COR-L47 (cell line): ENCODE results near the gene LPO.

ENCODE experiments used
- DNase-seq: peaks from one replicate; lab custom pipeline; 2025; lab: John Stamatoyannopoulos, UW

LPO gene

GRCh38 chr17:58229384-58229783 lies 9.0 kb upstream of the LPO start:
- no peak for DNase-seq

- no peak for DNase-seq
Measured at GRCh38 chr17:58229881-58230280, 8.5 kb upstream of the LPO start.

GRCh38 chr17:58231641-58232040 lies 6.7 kb upstream of the LPO start:
- no peak for DNase-seq

GRCh38 chr17:58232707-58233156 lies 5.7 kb upstream of the LPO start:
- DNase-seq: no peak

- no peak for DNase-seq
Measured at GRCh38 chr17:58233543-58233942, 4.8 kb upstream of the LPO start.

GRCh38 chr17:58234512-58234911 lies 3.9 kb upstream of the LPO start:
- DNase-seq: no peak

- no peak for DNase-seq
Measured at GRCh38 chr17:58235821-58236220, 2.6 kb upstream of the LPO start.

GRCh38 chr17:58236394-58236793 lies 2.0 kb upstream of the LPO start:
- DNase-seq: no peak

- no peak for DNase-seq
Measured at GRCh38 chr17:58239987-58240386, 1.6 kb downstream of the LPO start.

GRCh38 chr17:58242171-58242784 lies 3.9 kb downstream of the LPO start:
- no peak for DNase-seq

GRCh38 chr17:58244963-58245362 lies 6.6 kb downstream of the LPO start:
- DNase-seq: no peak

GRCh38 chr17:58245428-58246103 lies 7.2 kb downstream of the LPO start:
- DNase-seq: no peak

GRCh38 chr17:58246104-58246740 lies 7.8 kb downstream of the LPO start:
- no peak for DNase-seq

- DNase-seq: no peak
Measured at GRCh38 chr17:58246781-58247180, 8.4 kb downstream of the LPO start.

GRCh38 chr17:58247511-58248363 lies 9.4 kb downstream of the LPO start:
- DNase-seq: no peak

GRCh38 chr17:58248955-58249269 lies 10.5 kb downstream of the LPO start:
- DNase-seq: no peak

- DNase-seq: peak; percentile 73
Measured at GRCh38 chr17:58249270-58250133, 11.1 kb downstream of the LPO start.

- DNase-seq: no peak
Measured at GRCh38 chr17:58250344-58251011, 12.1 kb downstream of the LPO start.

GRCh38 chr17:58252141-58252540 lies 13.8 kb downstream of the LPO start:
- no peak for DNase-seq

- no peak for DNase-seq
Measured at GRCh38 chr17:58253082-58253481, 14.7 kb downstream of the LPO start.

GRCh38 chr17:58254803-58255202 lies 16.4 kb downstream of the LPO start:
- no peak for DNase-seq
